GM18951 (cell line): Measurements from ENCODE around the gene IL16.

Experiments used
- POLR2A ChIP-seq: IDR thresholded peaks from 4 replicates; pipeline ENCODE4 v1.6.1; 2011; ENCODE audit warnings: mild to moderate bottlenecking; ENCODE audit not compliant: insufficient read length, insufficient read depth; ENCODE audit errors: extremely low read depth
- in situ Hi-C: fragments of 300-500 bp; cut with MboI; formaldehyde crosslinking; loops from one replicate; pipeline ENCODE4 v1.12.0; 2022; ENCODE audit warnings: low sequenced_read_pairs, mixed read lengths, inconsistent platforms; ENCODE audit not compliant: unreplicated experiment

IL16 gene

DNA sequence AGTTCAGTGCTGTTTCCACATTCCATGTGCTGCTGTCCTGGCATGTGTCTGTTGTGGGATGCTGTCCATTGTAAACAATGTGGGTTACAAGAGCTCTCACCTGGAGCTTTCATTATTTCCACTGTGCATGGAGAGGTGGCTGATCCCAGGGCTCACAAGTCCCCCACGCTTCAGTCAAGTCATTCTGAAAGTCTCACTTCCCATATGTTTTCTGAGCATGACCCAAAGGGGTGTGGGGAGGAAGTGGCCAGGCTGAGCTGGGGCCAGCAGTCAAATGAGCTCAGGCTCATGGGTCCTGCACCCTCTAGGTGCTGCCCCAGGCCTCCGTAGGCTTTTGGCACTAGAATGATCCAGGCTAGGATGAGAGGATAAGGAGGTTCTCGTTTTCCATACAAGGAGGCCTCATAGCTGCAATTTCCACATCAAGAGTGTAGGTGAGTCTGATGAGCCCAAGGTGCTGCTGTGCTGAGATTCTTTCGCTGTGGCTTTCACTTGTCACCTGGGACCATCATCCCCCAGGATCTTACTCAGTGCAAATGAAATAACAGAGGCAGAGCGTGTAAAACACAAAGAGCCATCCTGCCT, 105.2 kb downstream of the IL16 start:
- peak; percentile 45 for TF ChIP-seq POLR2A
- in situ Hi-C loops, result no loop called here

DNA sequence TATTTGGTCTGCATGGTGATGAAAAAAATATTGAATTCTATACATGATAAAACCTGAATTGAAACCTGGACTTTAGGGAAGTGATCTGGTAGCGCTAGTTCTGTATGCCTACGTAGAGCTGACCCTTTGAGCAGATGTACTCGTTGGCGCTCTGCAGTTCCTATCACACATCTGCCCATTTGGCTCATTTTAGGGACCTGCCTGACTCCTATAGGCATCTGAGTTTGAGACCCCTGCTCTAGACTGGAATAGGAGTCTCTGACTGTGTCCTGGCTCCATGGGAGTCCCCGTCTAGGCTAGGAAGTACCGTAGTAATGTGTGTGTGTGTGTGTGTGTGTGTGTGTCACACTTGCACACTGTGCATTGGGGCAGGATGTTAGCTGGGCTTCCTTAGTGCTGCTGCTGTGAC, 106.0 kb downstream of the IL16 start:
- in situ Hi-C loops, result no loop called here
- no peak for TF ChIP-seq POLR2A

DNA sequence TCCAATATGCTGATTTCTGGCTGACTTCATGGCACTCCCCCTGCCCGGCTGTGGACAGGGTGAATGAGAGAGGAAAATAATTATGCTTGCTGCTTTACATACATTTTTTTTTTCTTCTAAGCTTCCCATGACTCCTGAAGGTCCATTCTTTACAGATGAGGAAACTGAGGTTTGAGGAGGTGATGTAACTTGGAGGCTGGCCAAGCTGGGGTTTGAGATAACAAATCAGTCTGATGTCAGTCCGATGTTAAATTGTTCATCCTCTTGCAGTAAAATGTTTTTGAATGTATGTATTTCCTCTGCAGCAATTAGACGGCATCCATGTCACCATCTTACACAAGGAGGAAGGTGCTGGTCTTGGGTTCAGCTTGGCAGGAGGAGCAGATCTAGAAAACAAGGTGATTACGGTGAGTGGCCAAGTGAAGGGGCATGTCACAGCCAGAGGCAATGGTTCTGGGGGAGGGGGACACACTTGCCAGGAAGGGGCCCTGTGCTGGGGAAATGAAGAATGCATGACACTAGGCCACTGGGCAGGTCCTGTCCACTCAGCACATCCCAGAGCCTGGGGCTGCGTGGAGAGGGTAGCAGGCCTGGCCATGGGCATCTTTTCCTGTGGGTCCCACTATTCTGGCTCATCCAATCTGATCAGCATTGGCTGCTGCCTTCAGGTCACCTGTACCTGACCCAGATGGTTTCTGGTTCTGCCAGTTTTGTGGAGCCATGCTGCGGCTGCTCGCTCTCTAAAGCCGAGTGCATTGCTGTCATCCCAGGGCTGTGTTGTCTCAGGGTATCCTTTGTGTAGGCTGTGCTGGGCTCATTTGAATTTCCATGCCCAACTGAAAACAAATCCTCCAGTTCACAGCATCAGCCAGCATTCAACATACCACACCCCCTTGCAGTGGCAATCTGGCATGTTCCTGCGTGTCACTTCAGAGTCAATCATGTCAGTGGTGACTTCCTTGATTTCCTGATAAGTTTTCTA, 106.9 kb downstream of the IL16 start:
- in situ Hi-C loops, result no loop called here

DNA sequence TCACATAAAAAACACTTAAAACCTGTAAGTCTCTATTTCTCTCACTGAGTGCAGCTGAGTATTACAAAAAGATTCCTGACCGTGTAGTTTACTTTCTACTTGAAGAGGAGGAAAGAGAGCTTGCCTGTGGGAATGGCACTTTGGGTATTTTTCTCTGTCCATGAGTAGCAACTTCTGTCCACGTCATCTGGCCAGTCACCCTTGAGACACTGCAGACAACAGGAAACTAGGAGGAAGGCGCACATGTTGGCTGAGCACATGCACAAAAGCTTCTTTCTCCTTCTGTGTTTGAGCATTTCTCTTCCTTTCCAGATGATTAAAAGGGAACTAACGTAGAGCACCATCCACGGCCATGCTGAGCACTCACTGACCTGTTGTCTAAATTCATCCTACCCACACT, 107.5 kb downstream of the IL16 start:
- in situ Hi-C loops, result no loop called here
- TF ChIP-seq POLR2A, result no peak

More for the DNA sequence above, 106.9 kb downstream of the IL16 start:
- no peak for TF ChIP-seq POLR2A

DNA sequence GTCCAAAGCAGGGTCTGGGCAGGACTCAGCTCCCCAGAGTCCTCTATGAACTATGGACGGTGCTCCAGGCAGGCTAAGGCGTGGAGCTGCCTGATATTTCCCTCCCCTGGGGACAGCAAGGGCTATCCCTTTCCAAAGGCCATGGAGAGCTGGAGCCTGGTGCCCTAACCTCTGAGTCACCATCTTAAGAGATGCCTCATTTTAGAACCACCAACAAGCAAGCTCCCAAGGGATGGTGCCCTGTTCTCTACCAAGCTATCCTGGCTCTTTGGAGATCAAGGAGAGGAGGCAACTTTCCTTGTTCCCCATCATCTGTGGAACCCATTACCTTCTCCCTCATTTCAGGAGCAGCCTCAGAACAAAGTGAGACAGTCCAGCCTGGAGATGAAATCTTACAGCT, 111.6 kb downstream of the IL16 start:
- in situ Hi-C loops, result no loop called here

DNA sequence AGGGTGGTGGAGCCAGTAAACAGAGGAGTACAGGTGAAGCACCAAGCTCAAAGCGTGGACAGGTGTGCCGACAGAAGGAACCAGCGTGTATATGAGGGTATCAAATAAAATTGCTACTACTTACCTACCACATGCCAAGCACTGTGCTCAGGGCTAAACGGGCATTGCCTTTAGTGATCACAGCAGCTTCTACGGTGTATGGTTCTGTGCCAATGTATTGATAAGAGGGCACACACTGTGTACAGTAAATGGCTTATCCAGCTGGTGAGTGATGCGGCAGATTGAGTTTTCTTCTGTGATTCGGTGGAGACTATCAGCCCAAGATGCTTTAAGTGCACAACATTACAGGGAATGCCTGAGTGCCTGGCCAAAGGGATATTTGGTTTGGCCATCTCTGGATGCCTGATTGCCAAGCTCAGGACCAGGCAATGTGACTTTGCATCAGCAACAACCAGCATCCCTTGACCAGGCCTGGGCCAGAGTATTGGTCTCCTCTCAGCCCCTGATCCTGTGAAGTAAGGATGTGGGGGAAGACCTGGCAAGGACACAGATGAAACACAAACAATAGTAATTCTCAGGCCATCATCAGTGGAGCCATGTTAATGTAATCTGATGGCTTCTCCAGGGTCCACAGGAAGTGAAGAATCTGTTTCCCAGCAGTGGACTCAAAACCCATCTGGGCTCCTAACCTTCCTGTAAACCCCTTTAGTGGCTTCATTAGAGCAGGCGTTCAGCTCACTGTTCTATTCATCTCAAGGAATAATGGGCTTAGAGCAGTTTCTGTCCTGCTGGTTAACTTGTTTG, 113.2 kb downstream of the IL16 start:
- no peak for TF ChIP-seq POLR2A
- in situ Hi-C loops, result no loop called here

More for the DNA sequence above, 111.6 kb downstream of the IL16 start:
- no peak for TF ChIP-seq POLR2A

DNA sequence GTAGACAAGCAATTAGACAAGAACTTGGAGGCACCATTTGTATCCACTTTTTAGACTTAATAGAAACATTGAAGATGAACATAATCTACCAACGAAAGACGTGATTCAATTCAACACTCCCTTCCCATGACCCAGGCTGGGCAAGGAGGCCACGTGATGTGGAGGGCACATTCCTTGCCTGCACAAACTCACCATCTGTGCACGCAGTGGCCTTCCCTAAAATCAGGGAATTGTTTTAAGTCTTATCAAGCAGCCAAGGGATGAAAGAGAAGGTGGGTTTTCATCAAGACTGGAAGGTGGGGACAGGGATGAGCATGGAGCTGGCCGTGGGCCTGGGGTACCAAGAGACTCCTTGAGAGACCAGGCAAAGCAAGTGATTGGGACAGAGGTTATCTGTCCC, 113.8 kb downstream of the IL16 start:
- in situ Hi-C loops, result no loop called here
- no peak for TF ChIP-seq POLR2A

DNA sequence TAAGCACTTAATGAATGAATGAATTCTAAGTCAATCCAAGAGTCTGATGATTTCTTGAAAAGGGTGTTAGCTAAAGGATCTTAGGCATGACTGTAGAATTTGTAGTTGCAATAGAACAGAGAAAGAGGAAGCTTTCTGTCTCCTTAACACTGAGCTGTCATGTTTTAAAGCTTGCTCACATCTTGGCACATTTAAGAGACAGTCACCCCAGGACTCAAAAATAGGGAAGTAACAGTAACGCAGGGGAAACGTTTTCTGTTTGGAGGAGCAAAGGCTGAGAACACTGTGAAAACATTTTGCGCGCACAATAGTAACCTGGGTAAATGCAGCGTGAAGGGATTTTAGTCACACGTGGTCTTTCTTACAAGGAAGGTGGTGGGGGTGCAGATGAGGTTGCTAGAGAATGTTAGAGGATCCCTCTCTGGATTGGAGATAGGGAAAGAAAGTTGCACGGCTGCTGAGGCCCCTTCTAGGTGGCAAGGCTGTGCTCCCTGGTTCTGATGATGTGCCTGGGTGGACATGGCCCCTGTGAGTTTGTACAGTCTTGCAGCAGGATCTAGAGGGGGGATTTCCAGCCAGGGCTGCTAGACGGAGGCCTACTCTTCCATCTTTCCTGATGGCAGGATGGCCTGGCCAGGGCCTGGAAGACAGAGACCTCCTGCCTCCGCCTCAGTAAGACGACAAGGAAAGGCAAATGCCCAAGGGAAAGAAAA, 115.2 kb downstream of the IL16 start:
- TF ChIP-seq POLR2A, result no peak
- in situ Hi-C loops, result no loop called here

DNA sequence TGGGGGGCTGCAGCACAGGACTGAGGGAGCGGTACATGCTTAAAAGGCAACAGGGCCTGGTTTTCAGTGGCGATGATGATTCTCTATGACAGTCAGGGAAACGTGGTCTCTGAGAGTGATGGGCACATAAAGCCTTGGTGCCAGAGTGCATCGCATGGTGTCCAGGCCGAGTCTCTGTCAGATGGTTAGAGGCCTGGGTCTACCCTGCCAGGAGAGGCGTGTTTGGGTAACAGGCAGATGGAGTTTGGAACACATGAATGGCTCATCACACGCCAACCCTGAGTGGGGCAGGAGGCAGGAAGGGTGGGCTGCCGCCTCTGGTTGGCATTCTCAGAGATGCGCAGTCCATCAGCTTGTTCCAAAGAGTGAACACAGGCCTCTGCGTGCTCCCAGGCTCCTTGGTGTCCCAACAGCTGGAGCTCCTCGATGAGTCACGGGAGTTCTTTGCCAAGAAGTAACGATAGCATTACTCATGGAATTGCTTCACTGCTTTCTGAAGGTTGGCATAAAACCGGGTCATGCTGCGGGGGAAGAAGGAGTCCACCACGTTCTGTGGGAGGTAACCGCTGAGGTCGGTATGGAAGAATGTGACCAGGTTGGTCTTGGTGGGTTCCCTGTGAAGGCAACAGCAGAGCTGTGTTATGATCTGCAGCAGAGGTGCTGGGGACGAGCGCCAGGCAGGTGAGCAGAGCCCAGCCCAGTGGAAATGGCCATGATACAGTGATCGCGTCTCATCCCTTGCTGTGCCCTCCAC, 116.3 kb downstream of the IL16 start:
- TF ChIP-seq POLR2A, result no peak
- in situ Hi-C loops, result no loop called here

DNA sequence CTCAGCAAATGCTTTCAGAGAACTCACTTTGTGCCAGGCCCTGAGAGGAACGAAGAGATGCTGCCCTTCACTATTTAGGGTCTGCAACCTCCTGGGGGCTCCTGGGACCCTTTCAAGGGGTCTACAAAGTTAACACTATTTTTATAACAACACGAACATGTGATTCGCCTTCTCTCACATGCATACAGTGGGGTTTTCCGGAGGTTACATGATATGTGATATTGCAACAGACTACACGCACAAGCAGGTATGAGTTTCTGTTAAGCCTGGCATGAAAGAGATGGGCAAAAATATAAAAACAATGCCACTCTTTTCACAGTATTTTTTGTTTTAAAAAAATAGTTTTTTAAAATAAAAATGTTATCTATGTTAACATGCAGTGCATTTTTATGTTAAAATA, 117.0 kb downstream of the IL16 start:
- TF ChIP-seq POLR2A, result no peak
- in situ Hi-C loops, result no loop called here

DNA sequence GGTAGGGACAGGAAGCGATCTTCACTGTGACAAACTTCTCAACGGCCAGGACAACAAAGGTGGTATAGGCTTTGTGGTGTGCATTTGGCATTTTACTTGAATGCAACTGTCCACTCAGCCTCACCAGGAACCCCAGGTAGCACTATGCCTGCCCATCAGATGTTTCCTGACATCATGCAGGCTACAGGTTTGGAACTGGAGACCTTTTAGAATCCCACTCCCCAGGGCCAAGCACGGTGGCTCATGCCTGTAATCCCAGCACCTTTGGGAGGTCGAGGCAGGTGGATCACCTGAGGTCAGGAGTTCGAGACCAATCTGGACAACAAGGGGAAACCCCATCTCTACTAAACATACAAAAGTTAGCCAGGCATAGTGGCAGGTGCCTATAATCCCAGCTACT, 117.7 kb downstream of the IL16 start:
- TF ChIP-seq POLR2A, result no peak
- in situ Hi-C loops, result no loop called here

DNA sequence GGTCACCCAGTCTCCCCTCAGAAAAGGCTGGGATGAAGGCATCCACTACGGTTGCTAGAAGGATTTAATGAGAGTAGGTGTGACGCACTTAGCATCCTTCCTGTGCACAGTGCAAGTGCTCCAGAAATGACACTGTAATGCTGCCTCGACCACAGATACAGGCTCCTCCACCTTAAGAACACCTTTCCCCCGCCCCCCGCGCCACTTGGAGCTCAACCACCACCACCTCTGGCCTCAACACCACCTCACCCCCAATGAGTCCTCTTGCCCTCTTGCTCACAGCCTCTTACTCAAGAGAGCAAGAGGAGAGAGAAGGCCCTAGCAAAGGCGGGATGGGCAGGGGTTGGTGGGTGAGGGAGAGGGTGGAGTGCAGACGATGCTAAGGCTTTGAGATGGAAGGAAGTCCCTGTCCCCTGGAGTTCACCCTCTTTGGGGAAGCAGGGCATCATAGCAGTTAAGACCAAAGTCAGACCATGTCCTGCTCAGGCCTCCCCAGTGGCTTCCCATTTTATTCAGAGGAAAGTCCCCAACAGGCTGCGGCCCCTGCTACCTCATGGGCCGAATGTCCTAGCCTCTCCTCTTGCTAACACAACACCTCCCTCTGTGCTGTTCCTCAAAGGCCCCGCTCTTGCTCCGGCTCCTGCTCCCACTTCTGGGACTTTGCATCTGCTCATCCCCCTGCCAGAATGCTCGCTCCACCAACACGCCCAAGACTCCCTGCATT, 118.9 kb downstream of the IL16 start:
- in situ Hi-C loops, result no loop called here
- TF ChIP-seq POLR2A, result no peak

DNA sequence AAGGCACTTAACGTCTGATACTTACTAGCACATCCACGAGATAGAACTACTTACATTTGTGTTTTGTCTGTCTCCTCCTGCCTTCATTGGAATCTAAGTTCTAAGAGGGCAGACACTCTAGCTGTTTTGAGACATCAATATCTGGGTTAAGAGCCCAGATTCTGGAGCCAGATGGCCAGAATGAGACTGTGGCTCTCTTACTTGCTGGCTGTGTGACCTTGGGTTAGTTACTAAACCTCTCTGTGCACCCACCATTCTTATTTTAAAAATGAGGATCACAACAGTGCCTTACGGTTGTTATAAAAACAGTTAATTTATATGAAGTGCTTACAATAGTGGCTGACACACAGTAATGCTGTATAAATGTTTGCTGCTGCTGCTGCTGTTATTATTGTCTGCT, 119.6 kb downstream of the IL16 start:
- TF ChIP-seq POLR2A, result no peak
- in situ Hi-C loops, result no loop called here
